SJSA1 (cell line): ENCODE data around the gene GPR152. TPM values are rescaled to one million over a fixed set of nuclear protein-coding genes. Genes with fewer than 3 reads are reported as not detected.
"Not testable (repeated sequence)": the region's sequence is repeated elsewhere in the genome, so short reads cannot be mapped to it uniquely, and the experiment has no call there.

Source experiments
- DNase-seq, 2 experiments: peaks; one replicate each; pipeline ENCODE4 v3.0.0-alpha.2; 2015 to 2020; ENCODE audit warnings: low spot score in 2 of 2, low read depth in 1 of 2
- H3K27ac ChIP-seq: fragments of 250-450 bp; sonication (Bioruptor Pico); 2 replicates; pipeline ENCODE4 v1.5.1; 2020; ENCODE audit warnings: mild to moderate bottlenecking, moderate library complexity
- H3K27me3 ChIP-seq: fragments of 250-450 bp; sonication (Bioruptor Pico); replicated peaks from 2 replicates; pipeline ENCODE4 v1.5.1; 2020; ENCODE audit warnings: mild to moderate bottlenecking, moderate library complexity
- H3K36me3 ChIP-seq: fragments of 250-450 bp; sonication (Bioruptor Pico); 2 replicates; pipeline ENCODE4 v1.5.1; 2020; ENCODE audit warnings: mild to moderate bottlenecking
- H3K4me1 ChIP-seq: fragments of 250-450 bp; sonication (Bioruptor Pico); replicated peaks from 2 replicates; pipeline ENCODE4 v1.6.1; 2021; ENCODE audit warnings: mild to moderate bottlenecking
- H3K4me3 ChIP-seq: fragments of 250-450 bp; sonication (Bioruptor Pico); 2 replicates; pipeline ENCODE4 v1.5.1; 2020; ENCODE audit warnings: mild to moderate bottlenecking
- H3K9me3 ChIP-seq: fragments of 250-450 bp; sonication (Bioruptor Pico); replicated peaks from 2 replicates; pipeline ENCODE4 v1.5.1; 2020; ENCODE audit warnings: mild to moderate bottlenecking
- total RNA-seq: library from RNA; depleted of rRNA; stranded (reverse); fragments of >200 nt; shearing (Covaris generic); gene quantifications from 2 replicates; pipeline ENCODE4 v1.2.3, GENCODE V29; 2014

The GPR152 gene
- total RNA-seq, 1 experiment from 2014 or later, result not detected

- H3K4me3 ChIP-seq, result peak within 1 kb of the TSS; percentile 48
- peaks cover 11% of the 10 kb centered on the region for H3K4me1 ChIP-seq
- H3K27me3 ChIP-seq, result no peaks in the 10 kb centered on the region
- peak within 1 kb of the TSS; percentile 53 for H3K27ac ChIP-seq
- DNase-seq, result peak; percentile 100
- peaks cover 19% of the 10 kb centered on the region for H3K36me3 ChIP-seq
- 0 out of 2 replicates have a peak, but pooled peaks cover 3% of the 10 kb centered on the region for H3K9me3 ChIP-seq
These were observed 30.6 kb upstream of the GPR152 start, which contains the start of gene AIP for GRCh38 chr11:67482827-67483798. Gene AIP (plus strand): TSS chr11:67483026. CDS start chr11:67483159, 133 bp downstream.

- Histone ChIP-seq H3K27me3 (no peaks in the 10 kb centered on the region), H3K4me3 (peak overlapping the region; percentile 48), H3K9me3 (0 out of 2 replicates have a peak, but pooled peaks cover 3% of the 10 kb centered on the region), H3K27ac (peak overlapping the region; percentile 53), H3K4me1 (peaks cover 11% of the 10 kb centered on the region), H3K36me3 (peaks cover 11% of the 10 kb centered on the region)
- no peak for DNase-seq
These were observed 29.8 kb upstream of the GPR152 start for GRCh38 chr11:67482275-67482826.

DNA sequence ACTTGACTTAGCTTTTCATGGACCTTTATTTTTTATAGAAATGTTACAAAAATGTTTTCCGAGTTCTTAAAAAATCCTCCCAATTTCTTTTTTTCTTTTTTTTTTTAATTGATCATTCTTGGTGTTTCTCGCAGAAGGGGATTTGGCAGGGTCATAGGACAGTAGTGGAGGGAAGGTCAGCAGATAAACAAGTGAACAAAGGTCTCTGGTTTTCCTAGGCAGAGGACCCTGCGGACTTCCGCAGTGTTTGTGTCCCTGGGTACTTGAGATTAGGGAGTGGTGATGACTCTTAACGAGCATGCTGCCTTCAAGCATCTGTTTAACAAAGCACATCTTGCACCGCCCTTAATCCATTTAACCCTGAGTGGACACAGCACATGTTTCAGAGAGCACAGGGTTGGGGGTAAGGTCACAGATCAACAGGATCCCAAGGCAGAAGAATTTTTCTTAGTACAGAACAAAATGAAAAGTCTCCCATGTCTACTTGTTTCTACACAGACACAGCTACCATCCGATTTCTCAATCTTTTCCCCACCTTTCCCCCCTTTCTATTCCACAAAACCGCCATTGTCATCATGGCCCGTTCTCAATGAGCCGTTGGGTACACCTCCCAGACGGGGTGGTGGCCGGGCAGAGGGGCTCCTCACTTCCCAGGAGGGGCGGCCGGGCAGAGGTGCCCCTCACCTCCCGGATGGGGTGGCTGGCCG is 25.0 kb upstream of the GPR152 start:
- H3K4me1 ChIP-seq, H3K9me3 ChIP-seq, DNase-seq, H3K27ac ChIP-seq, H3K27me3 ChIP-seq, H3K36me3 ChIP-seq, H3K4me3 ChIP-seq: not testable (repeated sequence)

GRCh38 chr11:67476692-67477091 is 24.2 kb upstream of the GPR152 start:
- not testable (repeated sequence) for DNase-seq, H3K27me3 ChIP-seq, H3K4me3 ChIP-seq, H3K4me1 ChIP-seq, H3K9me3 ChIP-seq, H3K36me3 ChIP-seq, H3K27ac ChIP-seq

- Histone ChIP-seq H3K4me3 (no peak overlapping the region), H3K36me3 (peaks cover 3% of the 10 kb centered on the region; the same call in 1 of the 2 replicates), H3K9me3 (0 out of 2 replicates have a peak, but pooled peaks cover 2% of the 10 kb centered on the region), H3K27ac (no peak overlapping the region), H3K27me3 (peaks cover 7% of the 10 kb centered on the region), H3K4me1 (peaks cover 17% of the 10 kb centered on the region)
- no peak for DNase-seq
These were observed 20.4 kb upstream of the GPR152 start for GRCh38 chr11:67472882-67473281.

GRCh38 chr11:67470337-67471002 is 17.9 kb upstream of the GPR152 start:
- Histone ChIP-seq H3K36me3 (peaks cover 6% of the 10 kb centered on the region; the same call in 1 of the 2 replicates), H3K4me1 (peaks cover 19% of the 10 kb centered on the region), H3K9me3 (0 out of 2 replicates have a peak, but pooled peaks cover 2% of the 10 kb centered on the region), H3K4me3 (no peak overlapping the region), H3K27ac (no peak overlapping the region), H3K27me3 (peaks cover 7% of the 10 kb centered on the region)
- DNase-seq, result no peak

DNA sequence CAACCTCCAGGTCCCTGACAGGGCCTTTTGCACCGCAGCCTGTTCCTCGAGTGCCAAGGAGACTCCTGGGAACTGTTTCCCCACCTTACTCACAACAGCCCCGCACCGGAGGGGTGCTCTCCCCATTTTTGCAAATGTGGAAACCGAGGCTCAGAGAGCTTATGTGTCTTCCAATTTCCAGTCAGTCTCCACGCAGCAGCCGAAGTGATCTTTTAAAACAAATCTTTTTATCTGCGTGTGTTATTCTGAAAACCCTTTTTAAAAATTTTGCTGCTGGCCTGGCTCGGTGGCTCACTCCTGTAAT is 16.9 kb upstream of the GPR152 start:
- H3K27ac ChIP-seq, result peak overlapping the region; percentile 51
- H3K4me1 ChIP-seq, result peaks cover 19% of the 10 kb centered on the region
- DNase-seq, result no peak
- H3K4me3 ChIP-seq, result peak overlapping the region; percentile 89
- 0 out of 2 replicates have a peak, but pooled peaks cover 2% of the 10 kb centered on the region for H3K9me3 ChIP-seq
- H3K27me3 ChIP-seq, result peaks cover 7% of the 10 kb centered on the region
- peaks cover 6% of the 10 kb centered on the region; the same call in 1 of the 2 replicates for H3K36me3 ChIP-seq

DNA sequence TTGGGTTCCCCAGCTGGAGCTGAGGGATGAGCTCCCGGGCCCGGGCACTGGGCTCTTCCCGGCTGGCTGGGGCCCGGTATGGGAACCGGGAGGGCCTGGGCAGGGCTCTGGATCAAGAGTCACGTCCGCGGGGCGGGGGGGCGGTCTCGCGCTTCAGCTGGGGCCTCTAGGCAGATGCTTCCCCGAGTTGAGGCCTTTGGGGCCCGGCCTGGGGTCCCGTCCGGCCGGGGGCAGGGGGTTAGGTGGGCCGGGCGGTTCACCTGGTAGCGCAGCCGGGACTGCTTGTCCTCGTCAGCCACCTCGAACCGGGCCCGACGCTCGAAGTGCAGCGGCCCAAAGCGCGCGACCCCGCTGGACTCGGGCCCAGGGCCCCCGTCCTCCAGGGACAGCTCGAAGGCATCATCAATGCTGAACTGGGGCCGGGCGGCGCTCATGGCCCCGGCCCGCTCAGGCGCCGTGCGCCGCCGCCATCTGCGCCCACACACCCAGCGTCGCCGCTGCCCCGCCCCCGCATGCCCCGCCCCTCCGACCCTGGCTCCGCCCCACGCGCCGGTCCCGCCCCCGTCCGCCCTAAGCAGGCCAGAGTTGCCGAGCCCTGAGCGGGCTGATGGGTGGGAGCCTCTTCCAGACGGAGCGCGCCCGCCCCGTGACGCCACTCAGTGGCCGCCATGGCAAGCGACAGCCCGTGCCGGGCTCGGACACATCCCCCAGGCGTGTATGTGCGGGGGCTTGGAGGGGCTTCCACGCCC is 16.4 kb upstream of the GPR152 start, which contains the start of gene TMEM134:
TMEM134 (minus strand) TSS at position 493 of the 749 bp plus-strand sequence; CDS start at position 434, 59 bp downstream.
- peaks cover 4% of the 10 kb centered on the region; the same call in 1 of the 2 replicates for H3K27me3 ChIP-seq
- H3K27ac ChIP-seq, result peak within 1 kb of the TSS; percentile 51
- H3K4me3 ChIP-seq, result peak within 1 kb of the TSS; percentile 89
- peak; percentile 88 to 98 for DNase-seq
- H3K4me1 ChIP-seq, result peaks cover 24% of the 10 kb centered on the region
- peaks cover 9% of the 10 kb centered on the region for H3K36me3 ChIP-seq
- H3K9me3 ChIP-seq, result 0 out of 2 replicates have a peak, but pooled peaks cover 2% of the 10 kb centered on the region

- Histone ChIP-seq H3K27ac (peak overlapping the region; percentile 10; the same call in 1 of the 2 replicates), H3K4me3 (peak overlapping the region; percentile 89), H3K36me3 (peaks cover 9% of the 10 kb centered on the region), H3K4me1 (peaks cover 29% of the 10 kb centered on the region), H3K9me3 (0 out of 2 replicates have a peak, but pooled peaks cover 2% of the 10 kb centered on the region), H3K27me3 (peaks cover under 1% of the 10 kb centered on the region; the same call in 1 of the 2 replicates)
- DNase-seq, result no peak
These were observed 15.9 kb upstream of the GPR152 start for GRCh38 chr11:67468456-67468758.

DNA sequence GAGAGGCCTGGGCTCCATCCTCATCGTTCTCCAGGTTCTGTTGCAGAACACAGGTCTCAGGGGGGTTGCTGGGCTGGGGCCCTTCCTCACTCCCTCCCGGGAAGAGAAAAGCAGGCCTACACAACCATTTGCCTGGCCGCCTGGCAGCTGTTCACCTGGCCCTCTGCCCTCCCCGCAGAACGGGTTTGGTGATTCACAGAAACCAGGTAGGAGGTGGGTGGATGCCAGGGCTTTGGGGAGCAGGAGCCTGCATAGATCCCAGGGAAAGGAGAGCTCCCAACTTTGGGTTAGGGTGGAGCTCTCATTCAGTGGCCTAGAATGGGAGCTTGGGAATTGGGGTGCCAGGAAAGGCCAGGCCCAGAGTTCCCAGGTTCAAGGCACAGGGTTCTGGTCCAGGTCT is 15.5 kb upstream of the GPR152 start:
- Histone ChIP-seq H3K4me3 (peak overlapping the region; percentile 89), H3K9me3 (0 out of 2 replicates have a peak, but pooled peaks cover 2% of the 10 kb centered on the region), H3K27ac (no peak overlapping the region), H3K27me3 (no peaks in the 10 kb centered on the region), H3K36me3 (peaks cover 9% of the 10 kb centered on the region), H3K4me1 (peaks cover 29% of the 10 kb centered on the region)
- no peak for DNase-seq

DNA sequence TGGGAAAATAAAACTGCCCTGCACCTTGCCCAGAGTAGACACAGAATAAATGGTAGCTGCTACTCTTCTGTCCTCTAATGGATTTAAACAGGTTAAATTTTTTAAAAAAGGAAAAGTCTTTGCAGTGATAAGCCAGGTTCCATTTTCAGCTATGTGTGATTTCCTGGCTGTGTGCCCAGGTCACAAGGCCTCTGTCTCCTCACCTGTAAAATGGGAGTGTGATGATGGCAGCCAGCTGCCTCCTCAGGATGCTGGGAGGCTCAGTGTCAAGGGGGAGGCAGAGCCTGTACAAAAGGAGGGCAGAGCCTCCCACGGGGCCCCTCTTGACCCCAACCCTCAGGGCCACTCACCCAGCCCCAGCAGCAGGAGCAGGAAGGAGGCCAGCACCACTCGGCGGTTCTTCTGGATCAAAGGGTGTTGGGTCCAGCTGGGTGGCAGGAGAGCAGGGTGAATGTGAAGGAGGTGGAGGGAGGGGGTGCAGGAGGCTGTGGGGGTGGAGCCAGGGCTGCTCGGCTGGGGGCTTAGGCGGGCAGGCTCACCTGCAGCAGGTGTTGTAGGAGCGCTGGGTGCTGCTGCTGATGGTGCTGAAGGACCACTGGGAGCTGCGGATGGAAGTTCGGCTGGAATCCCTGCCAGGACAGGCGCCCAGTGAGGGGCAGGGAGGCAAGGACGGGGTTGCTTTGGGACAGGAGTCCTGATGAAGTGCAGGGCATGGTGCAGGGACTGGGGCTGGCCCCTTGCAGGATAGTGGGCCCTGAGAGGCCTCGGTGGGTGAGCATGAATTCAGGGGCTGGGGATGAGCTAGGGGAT is 14.6 kb upstream of the GPR152 start:
- H3K4me3 ChIP-seq, result no peak overlapping the region

DNA sequence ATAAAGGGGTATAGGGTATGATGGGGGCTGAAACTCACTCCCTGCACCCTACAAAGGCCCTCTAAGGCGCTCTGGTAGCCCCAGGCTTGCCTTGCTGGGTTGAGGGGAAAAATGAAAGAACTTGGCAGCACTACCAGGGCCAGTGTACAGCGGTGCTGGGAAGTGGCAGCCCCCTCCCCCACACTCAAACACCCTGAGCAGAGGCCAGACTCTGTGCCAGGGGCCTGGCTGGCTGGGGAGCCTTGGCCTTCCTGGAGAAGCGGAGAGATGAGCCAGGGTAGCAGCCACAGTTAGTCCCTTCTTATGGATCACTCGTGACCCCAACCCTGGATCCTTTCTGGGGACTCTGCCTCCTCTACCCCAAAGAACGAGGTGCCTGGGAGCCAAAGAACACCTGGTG is 13.8 kb upstream of the GPR152 start:
- Histone ChIP-seq H3K4me3 (no peak overlapping the region), H3K36me3 (peaks cover 9% of the 10 kb centered on the region), H3K27ac (no peak overlapping the region), H3K9me3 (0 out of 2 replicates have a peak, but pooled peaks cover 2% of the 10 kb centered on the region), H3K4me1 (peaks cover 29% of the 10 kb centered on the region), H3K27me3 (no peaks in the 10 kb centered on the region)
- DNase-seq, result no peak

More for the DNA sequence above, 14.6 kb upstream of the GPR152 start:
- Histone ChIP-seq H3K27me3 (no peaks in the 10 kb centered on the region), H3K36me3 (peaks cover 9% of the 10 kb centered on the region), H3K27ac (no peak overlapping the region), H3K4me1 (peaks cover 29% of the 10 kb centered on the region), H3K9me3 (0 out of 2 replicates have a peak, but pooled peaks cover 2% of the 10 kb centered on the region)
- DNase-seq, result no peak
